Endothelial cell of umbilical vein (primary cell): ENCODE measurements around the gene MSH6. TPM values are rescaled to one million over a fixed set of nuclear protein-coding genes. Genes with fewer than 3 reads are reported as not detected.
A peak's percentile ranks its signal among the peaks of the same experiment; 100 is the strongest.

Experiments used
- BruUV-seq: library from RNA; stranded (reverse); fragments of 400-500 nt; replicated peaks from 2 replicates; lab custom pipeline; 2021; lab: Mats Ljungman, UMichigan
- CTCF ChIA-PET: fragments of 300-600, 350-600 bp; sonication (Branson Sonifier 250); formaldehyde crosslinking; loops from one replicate; lab custom pipeline; 2021; ENCODE audit warnings: antibody characterized with exemption, inconsistent platforms; lab: Charles Lee
- POLR2A ChIA-PET: fragments of 300-600, 350-600 bp; sonication (Branson Sonifier 250); formaldehyde crosslinking; loops from one replicate; lab custom pipeline; 2021; ENCODE audit warnings: antibody characterized with exemption, inconsistent platforms; lab: Charles Lee
- DNase-seq: peaks from one replicate; pipeline ENCODE4 v3.0.0-alpha.2; 2011; ENCODE audit warnings: low read depth, low spot score
- FAIRE-seq: peaks from 2 replicates; lab custom pipeline; 2011; peaks lifted over from hg19 to GRCh38; lab: Jason Lieb, UNC
- H2AFZ ChIP-seq: 2 replicates; pipeline ENCODE4 v1.6.0; 2012; ENCODE audit warnings: low read depth, low read length, control low read depth, inconsistent platforms
- H3K27ac ChIP-seq: 2 replicates; pipeline ENCODE4 v1.5.1; 2011; ENCODE audit warnings: low read depth, mild to moderate bottlenecking, control low read depth, low read length, moderate library complexity; ENCODE audit not compliant: insufficient read depth
- H3K27me3 ChIP-seq, 2 experiments: 2 replicates each; pipeline versions ENCODE4 v1.6.0 to v1.6.1; 2011; ENCODE audit warnings: low read length in 2 of 2, mixed read lengths in 1 of 2; ENCODE audit not compliant: control insufficient read depth in 2 of 2, insufficient read depth in 2 of 2
- H3K36me3 ChIP-seq, 2 experiments: 2 replicates in 1 of 2; 3 replicates in 1 of 2; pipeline ENCODE4 v1.5.1; 2011; ENCODE audit warnings: low read length in 2 of 2, mild to moderate bottlenecking in 1 of 2, moderate library complexity in 1 of 2; ENCODE audit not compliant: control insufficient read depth in 2 of 2, insufficient read depth in 2 of 2; ENCODE audit errors: extremely low read depth in 1 of 2
- H3K4me1 ChIP-seq: 3 replicates; pipeline ENCODE4 v1.5.1; 2011; ENCODE audit warnings: mild to moderate bottlenecking, low read length; ENCODE audit not compliant: control insufficient read depth, insufficient read depth; ENCODE audit errors: extremely low read depth
- H3K4me2 ChIP-seq: 2 replicates; pipeline ENCODE4 v1.6.1; 2011; ENCODE audit warnings: low read length, control low read depth, mixed read lengths; ENCODE audit not compliant: insufficient read depth
- H3K4me3 ChIP-seq, 3 experiments: fragments of 200-600 bp in 1 of 3; sonication (generic), shearing (Covaris generic) in 1 of 3; replicated peaks in 1 of 3; 2 replicates each; pipeline ENCODE4 v1.5.1; 2011 to 2016; ENCODE audit warnings: control low read depth in 3 of 3, low read length in 3 of 3, mild to moderate bottlenecking in 2 of 3, inconsistent platforms in 1 of 3, low read depth in 1 of 3, moderate library complexity in 1 of 3; ENCODE audit not compliant: insufficient read depth in 1 of 3
- H3K79me2 ChIP-seq: 2 replicates; pipeline ENCODE4 v1.6.0; 2012; ENCODE audit warnings: low read length, inconsistent platforms; ENCODE audit not compliant: control insufficient read depth, insufficient read depth
- H3K9ac ChIP-seq: replicated peaks from 2 replicates; pipeline ENCODE3; 2011; ENCODE audit warnings: low read length, control low read depth; ENCODE audit not compliant: insufficient read depth; ENCODE audit errors: extremely low read depth
- H3K9me1 ChIP-seq: replicated peaks from 3 replicates; pipeline ENCODE4 v1.6.0; 2011; ENCODE audit warnings: mild to moderate bottlenecking, low read length; ENCODE audit not compliant: control insufficient read depth, insufficient read depth; ENCODE audit errors: extremely low read depth
- H3K9me3 ChIP-seq: replicated peaks from 2 replicates; pipeline ENCODE4 v1.5.1; 2012; ENCODE audit warnings: low read length, inconsistent platforms; ENCODE audit not compliant: control insufficient read depth, insufficient read depth
- H4K20me1 ChIP-seq: replicated peaks from 2 replicates; pipeline ENCODE3; 2011; ENCODE audit warnings: mild to moderate bottlenecking, low read length; ENCODE audit not compliant: control insufficient read depth, insufficient read depth; ENCODE audit errors: extremely low read depth
- FOS ChIP-seq: IDR thresholded peaks from 2 replicates; pipeline ENCODE4 v1.6.1; 2011; ENCODE audit warnings: mild to moderate bottlenecking, low read length, moderate library complexity, borderline replicate concordance; ENCODE audit not compliant: insufficient read depth
- GATA2 ChIP-seq: IDR thresholded peaks from 2 replicates; pipeline ENCODE4 v1.7.0; 2011; ENCODE audit warnings: low read depth, mild to moderate bottlenecking, moderate library complexity, mixed read lengths, low read length; ENCODE audit not compliant: insufficient read length, insufficient read depth
- JUN ChIP-seq: IDR thresholded peaks from 2 replicates; pipeline ENCODE4 v1.6.1; 2011; ENCODE audit warnings: borderline replicate concordance, low read depth; ENCODE audit not compliant: insufficient read length, insufficient read depth
- MYC ChIP-seq: IDR thresholded peaks from one replicate; pipeline ENCODE4 v1.6.1; 2011; ENCODE audit warnings: mild to moderate bottlenecking, low read depth, low read length
- dilution Hi-C: fragments of 300-500 bp; cut with MboI; formaldehyde crosslinking; loops from one replicate; pipeline ENCODE4 v1.15.0; 2019; ENCODE audit warnings: low sequenced_read_pairs; ENCODE audit not compliant: extremely low pct_ligation_motif_present
- intact Hi-C: fragments of 100-400 bp; cut with micrococcal nuclease; formaldehyde crosslinking; loops from one replicate; pipeline ENCODE4 v1.10.0; 2022
- polyA plus RNA-seq, 4 experiments: library from polyadenylated mRNA; depleted of rRNA in 3 of 4; stranded (reverse) in 3 of 4; unstranded in 1 of 4; fragments of >200 nt; gene quantifications; 2 replicates each; pipeline versions ENCODE4 v1.2.1 to v1.2.3, GENCODE V29; 2011 to 2012; ENCODE audit warnings: missing spikeins in 1 of 4
- total RNA-seq: library from RNA; stranded (reverse); gene quantifications from 2 replicates; pipeline ENCODE4 v1.2.3, GENCODE V29; 2021
- TF ChIP-seq, protein P1 (sequence below), 2 donors: IDR thresholded peaks; 1 replicate in 1 of 2; 2 replicates in 1 of 2; pipeline ENCODE4 v1.5.1; 2011; ENCODE audit warnings: low read length in 2 of 2, mild to moderate bottlenecking in 2 of 2, moderate library complexity in 2 of 2, control low read depth in 1 of 2, inconsistent platforms in 1 of 2, low read depth in 1 of 2; ENCODE audit not compliant: insufficient read depth in 1 of 2; ENCODE audit errors: extremely low read depth in 1 of 2
- TF ChIP-seq, protein P2 (sequence below): IDR thresholded peaks from 2 replicates; pipeline ENCODE4 v1.6.1; 2011; ENCODE audit not compliant: insufficient read depth, insufficient read length

MSH6 gene
- total and polyA plus RNA-seq, 2 donors (not counting 3 experiments of a cell fraction or from before 2014, with no cell fraction given) = 11.9 to 74.0 TPM

DNA sequence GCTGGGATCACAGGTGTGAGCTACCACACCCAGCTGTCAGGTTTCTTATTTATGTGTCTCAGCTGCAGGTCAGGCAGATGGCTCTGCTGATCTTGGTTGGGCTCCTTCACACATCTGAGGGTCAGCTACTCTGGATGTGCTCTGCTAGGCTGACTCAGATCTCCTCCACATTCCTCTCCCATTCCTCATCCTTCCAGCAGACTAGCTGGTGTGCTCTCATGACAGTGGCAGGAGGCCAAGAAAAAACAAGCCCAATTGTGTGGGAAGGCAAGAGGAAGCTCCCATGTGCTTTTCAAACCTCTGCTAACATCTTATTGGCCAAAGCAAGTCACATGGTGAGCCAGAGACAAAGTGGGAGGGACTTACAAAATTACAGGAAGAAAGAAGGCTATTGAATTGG, 11.7 kb upstream of the MSH6 start:
- Histone ChIP-seq H3K4me1 (no peaks in the 10 kb centered on the region), H3K9me1 (no peaks in the 10 kb centered on the region), H3K9ac (no peak overlapping the region), H3K4me3 (no peak overlapping the region), H4K20me1 (no peaks in the 10 kb centered on the region), H3K36me3 (no peaks in the 10 kb centered on the region), H3K79me2 (no peaks in the 10 kb centered on the region), H3K4me2 (no peak overlapping the region), H3K27me3 (no peaks in the 10 kb centered on the region), H3K27ac (no peak overlapping the region), H2AFZ (no peak overlapping the region), H3K9me3 (no peaks in the 10 kb centered on the region)
- POLR2A ChIA-PET = interaction anchor here (1.0 kb wide), 1 partner anchor 12 kb away, joined by 3 read pairs; the partner anchor contains the start of gene MSH6
- TF ChIP-seq GATA2 (no peak), JUN (peak; percentile 33), MYC (no peak), FOS (peak; percentile 76)
- TF ChIP-seq, protein P1, sequence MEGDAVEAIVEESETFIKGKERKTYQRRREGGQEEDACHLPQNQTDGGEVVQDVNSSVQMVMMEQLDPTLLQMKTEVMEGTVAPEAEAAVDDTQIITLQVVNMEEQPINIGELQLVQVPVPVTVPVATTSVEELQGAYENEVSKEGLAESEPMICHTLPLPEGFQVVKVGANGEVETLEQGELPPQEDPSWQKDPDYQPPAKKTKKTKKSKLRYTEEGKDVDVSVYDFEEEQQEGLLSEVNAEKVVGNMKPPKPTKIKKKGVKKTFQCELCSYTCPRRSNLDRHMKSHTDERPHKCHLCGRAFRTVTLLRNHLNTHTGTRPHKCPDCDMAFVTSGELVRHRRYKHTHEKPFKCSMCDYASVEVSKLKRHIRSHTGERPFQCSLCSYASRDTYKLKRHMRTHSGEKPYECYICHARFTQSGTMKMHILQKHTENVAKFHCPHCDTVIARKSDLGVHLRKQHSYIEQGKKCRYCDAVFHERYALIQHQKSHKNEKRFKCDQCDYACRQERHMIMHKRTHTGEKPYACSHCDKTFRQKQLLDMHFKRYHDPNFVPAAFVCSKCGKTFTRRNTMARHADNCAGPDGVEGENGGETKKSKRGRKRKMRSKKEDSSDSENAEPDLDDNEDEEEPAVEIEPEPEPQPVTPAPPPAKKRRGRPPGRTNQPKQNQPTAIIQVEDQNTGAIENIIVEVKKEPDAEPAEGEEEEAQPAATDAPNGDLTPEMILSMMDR (IDR thresholded peaks at IDR 0.05; ENCODE audit: extremely low read depth in 1 of 2, insufficient read depth in 1 of 2, low read depth in 1 of 2, low read length in 2 of 2) = no peak
- TF ChIP-seq, protein P2, sequence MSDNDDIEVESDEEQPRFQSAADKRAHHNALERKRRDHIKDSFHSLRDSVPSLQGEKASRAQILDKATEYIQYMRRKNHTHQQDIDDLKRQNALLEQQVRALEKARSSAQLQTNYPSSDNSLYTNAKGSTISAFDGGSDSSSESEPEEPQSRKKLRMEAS = peak; percentile 40
- dilution Hi-C loops (no loop called here), intact Hi-C loops (no loop called here)
- FAIRE-seq = peak; percentile 53
- CTCF ChIA-PET = interaction anchor here (1.1 to 1.3 kb wide), 2 partner anchors 334 to 336 kb away, joined by 5 to 8 read pairs; no protein-coding TSS in a partner anchor
- DNase-seq = peak; percentile 81
- BruUV-seq = no TSS peak
